Osteoblast (primary cell): ENCODE data around the gene SUDS3. TPM values are rescaled to one million over a fixed set of nuclear protein-coding genes. Genes with fewer than 3 reads are reported as not detected.
"Not testable (repeated sequence)": the region's sequence is repeated elsewhere in the genome, so short reads cannot be mapped to it uniquely, and the experiment has no call there.

ENCODE experiments used
- DNase-seq: peaks from one replicate; pipeline ENCODE4 v3.0.0; 2011; ENCODE audit warnings: low spot score, mixed read lengths; ENCODE audit not compliant: insufficient read length; ENCODE audit errors: missing footprints
- H2AFZ ChIP-seq: 2 replicates; pipeline ENCODE4 v1.6.0; 2011; ENCODE audit warnings: mild to moderate bottlenecking, low read length
- H3K27ac ChIP-seq: 2 replicates; pipeline ENCODE4 v1.5.1; 2011; ENCODE audit warnings: mild to moderate bottlenecking, low read depth, low read length, moderate library complexity
- H3K27me3 ChIP-seq: 2 replicates; pipeline ENCODE4 v1.6.0; 2012; ENCODE audit warnings: mild to moderate bottlenecking, control low read depth, inconsistent platforms, low read length, moderate library complexity; ENCODE audit not compliant: insufficient read depth
- H3K36me3 ChIP-seq: 2 replicates; pipeline ENCODE4 v1.5.1; 2011; ENCODE audit warnings: mild to moderate bottlenecking, low read length, control low read depth, moderate library complexity; ENCODE audit not compliant: insufficient read depth
- H3K4me1 ChIP-seq: 2 replicates; pipeline ENCODE4 v1.5.1; 2011; ENCODE audit warnings: mild to moderate bottlenecking, low read length, control low read depth, moderate library complexity; ENCODE audit not compliant: insufficient read depth
- H3K4me2 ChIP-seq: 2 replicates; pipeline ENCODE4 v1.6.0; 2011; ENCODE audit warnings: mild to moderate bottlenecking, low read length; ENCODE audit not compliant: insufficient read depth
- H3K4me3 ChIP-seq: fragments of 200-600 bp; sonication (generic); 3 replicates; pipeline ENCODE4 v1.5.1; 2012; ENCODE audit warnings: mild to moderate bottlenecking, low read length, inconsistent platforms; ENCODE audit not compliant: insufficient read depth
- H3K79me2 ChIP-seq: 2 replicates; pipeline ENCODE4 v1.6.0; 2012; ENCODE audit warnings: mild to moderate bottlenecking, low read length, control low read depth, inconsistent platforms; ENCODE audit not compliant: insufficient read depth
- H3K9me3 ChIP-seq: 2 replicates; pipeline ENCODE4 v1.5.1; 2011; ENCODE audit warnings: low read depth, low read length, control low read depth
- H4K20me1 ChIP-seq: 2 replicates; pipeline ENCODE4 v1.6.0; 2012; ENCODE audit warnings: mild to moderate bottlenecking, low read length, control low read depth; ENCODE audit not compliant: insufficient read depth
- CTCF ChIP-seq: IDR thresholded peaks from 2 replicates; pipeline ENCODE4 v1.5.1; 2011; ENCODE audit warnings: mild to moderate bottlenecking, low read depth, low read length, moderate library complexity; ENCODE audit errors: extremely low read depth
- total RNA-seq: library from RNA; depleted of rRNA; stranded (reverse); fragments of >200 nt; gene quantifications from 2 replicates; pipeline ENCODE4 v1.2.3, GENCODE V29; 2012

SUDS3 gene
- total RNA-seq, 1 donor = 29.7 TPM

DNA sequence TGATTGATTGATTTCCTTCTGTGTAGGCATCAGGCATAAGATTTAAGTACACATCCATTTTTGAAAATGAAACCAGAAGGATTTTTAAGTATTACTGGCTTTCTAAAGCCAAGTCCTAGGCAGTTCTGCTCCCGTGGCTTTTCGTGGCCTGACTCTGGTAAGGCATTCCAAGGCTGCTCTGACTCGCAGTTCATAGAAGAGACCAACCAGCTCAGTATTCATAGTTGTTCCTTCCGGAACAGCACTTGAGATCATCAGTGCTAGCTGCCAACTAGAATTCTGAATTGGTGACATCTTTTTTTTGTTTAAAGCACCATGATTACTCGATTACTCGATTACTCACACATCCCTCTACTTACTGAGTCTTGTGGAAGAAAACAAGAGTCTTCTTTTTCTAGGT lies 25.9 kb downstream of the SUDS3 start:
- H3K4me3 ChIP-seq = no peak overlapping the region
- H3K36me3 ChIP-seq = peaks cover 34% of the 10 kb centered on the region
- no peak overlapping the region for H2AFZ ChIP-seq
- H3K79me2 ChIP-seq = peaks cover 2% of the 10 kb centered on the region
- no peaks in the 10 kb centered on the region for H3K27me3 ChIP-seq
- DNase-seq = peak; percentile 90
- peaks cover 10% of the 10 kb centered on the region for H3K4me1 ChIP-seq
- H3K9me3 ChIP-seq = no peaks in the 10 kb centered on the region
- H3K27ac ChIP-seq = peak overlapping the region; percentile 69
- no peak for TF ChIP-seq CTCF
- peak overlapping the region; percentile 27 for H3K4me2 ChIP-seq
- H4K20me1 ChIP-seq = no peaks in the 10 kb centered on the region

DNA sequence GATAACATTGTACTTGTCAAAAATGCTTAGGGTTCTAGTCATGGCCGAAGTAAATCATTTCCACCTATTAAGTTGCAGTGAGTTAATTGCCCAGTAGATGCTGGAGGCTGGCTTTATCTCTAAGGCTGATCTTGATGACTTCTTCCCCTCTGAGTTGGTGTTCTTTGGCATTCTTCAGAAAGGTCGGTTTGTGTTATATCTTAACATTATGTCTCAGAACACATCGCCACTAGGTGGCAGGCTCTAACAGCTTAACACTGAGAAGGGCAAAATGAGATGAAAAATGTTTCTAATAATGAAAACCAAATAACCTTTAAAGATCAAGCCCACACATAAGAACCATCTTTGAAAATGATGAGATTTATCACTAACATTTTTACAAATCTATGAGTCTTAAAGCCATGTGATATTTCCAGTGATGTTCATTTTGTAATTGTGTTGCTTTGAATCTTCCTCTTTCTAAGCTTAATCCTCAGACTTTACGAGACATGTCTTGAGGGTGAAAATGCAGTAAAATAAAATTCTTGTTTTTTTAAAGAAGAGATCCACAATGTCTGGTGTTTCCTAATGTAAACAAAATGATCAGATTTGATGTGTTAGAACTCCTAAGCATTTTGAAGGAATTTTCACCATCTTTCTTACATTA lies 28.6 kb downstream of the SUDS3 start:
- H3K4me3 ChIP-seq = no peak overlapping the region
- no peak overlapping the region for H3K27ac ChIP-seq
- DNase-seq = no peak
- no peak overlapping the region for H3K4me2 ChIP-seq
- no peak overlapping the region for H2AFZ ChIP-seq
- no peaks in the 10 kb centered on the region for H4K20me1 ChIP-seq
- peaks cover 35% of the 10 kb centered on the region for H3K36me3 ChIP-seq
- no peaks in the 10 kb centered on the region for H3K27me3 ChIP-seq
- H3K9me3 ChIP-seq = no peaks in the 10 kb centered on the region
- H3K79me2 ChIP-seq = no peaks in the 10 kb centered on the region
- H3K4me1 ChIP-seq = peaks cover 10% of the 10 kb centered on the region
- peak; percentile 81 for TF ChIP-seq CTCF

DNA sequence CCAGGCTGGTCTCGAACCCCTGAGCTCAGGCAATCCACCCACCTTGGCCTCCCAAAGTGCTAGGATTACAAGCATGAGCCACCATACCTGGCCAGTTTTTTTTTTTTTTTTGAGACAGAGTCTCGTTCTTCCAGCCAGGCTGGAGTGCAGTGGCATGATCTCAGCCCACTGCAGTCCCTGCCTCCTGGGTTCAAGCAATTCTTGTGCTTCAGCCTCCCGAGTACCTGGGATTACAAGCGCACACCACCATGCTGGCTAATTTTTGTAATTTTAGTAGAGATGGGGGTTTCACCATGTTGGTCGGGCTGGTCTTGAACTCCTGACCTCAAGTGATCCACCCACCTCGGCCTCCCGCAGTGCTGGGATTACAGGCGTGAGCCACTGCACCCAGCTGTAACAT lies 31.9 kb downstream of the SUDS3 start:
- H3K27me3 ChIP-seq, H3K27ac ChIP-seq, H3K79me2 ChIP-seq, H3K4me3 ChIP-seq, H2AFZ ChIP-seq, H3K9me3 ChIP-seq, H3K4me1 ChIP-seq, H3K4me2 ChIP-seq, DNase-seq, H4K20me1 ChIP-seq: not testable (repeated sequence)
- peaks cover 42% of the 10 kb centered on the region for H3K36me3 ChIP-seq

DNA sequence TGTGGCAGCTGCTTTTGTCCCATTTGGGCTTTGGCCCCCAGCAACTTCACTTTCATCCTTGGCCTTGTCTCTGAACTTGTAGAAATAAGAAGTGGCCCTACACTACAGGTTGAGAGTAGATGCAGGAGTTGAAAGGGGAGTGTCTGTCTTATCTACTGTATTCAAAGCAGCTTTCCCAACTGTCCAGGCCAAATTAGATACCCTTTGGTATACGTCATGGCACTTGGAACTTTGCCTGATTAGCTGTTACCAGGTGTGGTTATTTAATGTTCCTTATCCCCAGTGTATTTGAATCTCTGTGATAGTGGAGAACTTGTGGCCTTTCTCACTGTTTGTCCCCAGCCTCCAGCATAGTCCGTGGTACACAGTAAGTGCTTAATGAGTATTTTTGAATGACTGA lies 33.5 kb downstream of the SUDS3 start:
- Histone ChIP-seq H2AFZ (no peak overlapping the region), H3K36me3 (peaks cover 55% of the 10 kb centered on the region), H3K27ac (no peak overlapping the region), H3K4me2 (no peak overlapping the region), H4K20me1 (no peaks in the 10 kb centered on the region), H3K4me1 (no peaks in the 10 kb centered on the region), H3K79me2 (no peaks in the 10 kb centered on the region), H3K9me3 (no peaks in the 10 kb centered on the region), H3K4me3 (no peak overlapping the region), H3K27me3 (no peaks in the 10 kb centered on the region)
- DNase-seq = no peak
- TF ChIP-seq CTCF = no peak
